Activated CD4-positive, alpha-beta T cell treated with anti-CD3 and anti-CD28 coated beads, Interleukin-2, amount 10 ng/mL, durations not matched to agents 7 days and 5 days (primary cell): Measurements from ENCODE around the gene LRRC37A2. TPM values are rescaled to one million over a fixed set of nuclear protein-coding genes. Genes with fewer than 3 reads are reported as not detected.
"Not testable (repeated sequence)": the region's sequence is repeated elsewhere in the genome, so short reads cannot be mapped to it uniquely, and the experiment has no call there.

ENCODE experiments used
- CTCF ChIA-PET: fragments of 350-600 bp; sonication (Branson Sonifier 250); formaldehyde crosslinking; loops from one replicate; lab custom pipeline; 2021; ENCODE audit warnings: antibody characterized with exemption; lab: Charles Lee
- POLR2A ChIA-PET: fragments of 350-600 bp; sonication (Branson Sonifier 250); formaldehyde crosslinking; loops from one replicate; lab custom pipeline; 2021; ENCODE audit warnings: antibody characterized with exemption; lab: Charles Lee
- DNase-seq: peaks from one replicate; pipeline ENCODE4 v3.0.0-alpha.2; 2020
- H3K27ac Mint-ChIP-seq: one replicate; pipeline ENCODE4 v1.8.0; 2021; ENCODE audit warnings: mild to moderate bottlenecking, moderate library complexity, mixed read lengths
- H3K27me3 Mint-ChIP-seq: one replicate; pipeline ENCODE4 v1.8.0; 2021; ENCODE audit warnings: mixed read lengths
- H3K36me3 Mint-ChIP-seq: one replicate; pipeline ENCODE4 v1.8.0; 2021; ENCODE audit warnings: low read depth, mixed read lengths
- H3K4me1 Mint-ChIP-seq: one replicate; pipeline ENCODE4 v1.8.0; 2021; ENCODE audit warnings: mixed read lengths
- H3K4me3 Mint-ChIP-seq: one replicate; pipeline ENCODE4 v1.8.0; 2021; ENCODE audit warnings: mild to moderate bottlenecking, moderate library complexity, mixed read lengths
- H3K9me3 Mint-ChIP-seq: one replicate; pipeline ENCODE4 v1.8.0; 2021; ENCODE audit warnings: mixed read lengths
- total RNA-seq, 2 experiments: library from RNA; stranded (reverse); gene quantifications; one replicate each; pipeline ENCODE4 v1.2.3, GENCODE V29; 2021

The LRRC37A2 gene
- total RNA-seq, 2 experiments from 2014 or later, result 10.4 to 11.1 TPM

- H3K9me3 Mint-ChIP-seq, CTCF ChIA-PET, H3K4me3 Mint-ChIP-seq, H3K27me3 Mint-ChIP-seq, DNase-seq, H3K4me1 Mint-ChIP-seq, H3K36me3 Mint-ChIP-seq, POLR2A ChIA-PET, H3K27ac Mint-ChIP-seq: not testable (repeated sequence)
These were observed 54.7 kb downstream of the LRRC37A2 start for GRCh38 chr17:46566980-46567379.

GRCh38 chr17:46571796-46572195 lies 59.5 kb downstream of the LRRC37A2 start:
- H3K4me3 Mint-ChIP-seq, H3K36me3 Mint-ChIP-seq, H3K27ac Mint-ChIP-seq, CTCF ChIA-PET, DNase-seq, POLR2A ChIA-PET, H3K9me3 Mint-ChIP-seq, H3K27me3 Mint-ChIP-seq, H3K4me1 Mint-ChIP-seq: not testable (repeated sequence)

GRCh38 chr17:46579083-46580075 lies 67.1 kb downstream of the LRRC37A2 start, which contains the start of gene ARL17A:
Gene ARL17A, minus strand, starts transcription at chr17:46579691. Its CDS starts 3,369 bp downstream, at chr17:46576322.
- POLR2A ChIA-PET, CTCF ChIA-PET, H3K36me3 Mint-ChIP-seq, H3K27me3 Mint-ChIP-seq, H3K4me3 Mint-ChIP-seq, H3K4me1 Mint-ChIP-seq, H3K9me3 Mint-ChIP-seq, H3K27ac Mint-ChIP-seq: not testable (repeated sequence)
- DNase-seq, result peak; percentile 94

- H3K4me3 Mint-ChIP-seq, H3K27me3 Mint-ChIP-seq, H3K4me1 Mint-ChIP-seq, H3K27ac Mint-ChIP-seq, DNase-seq, CTCF ChIA-PET, H3K36me3 Mint-ChIP-seq, H3K9me3 Mint-ChIP-seq, POLR2A ChIA-PET: not testable (repeated sequence)
These were observed 67.8 kb downstream of the LRRC37A2 start for GRCh38 chr17:46580082-46580481.

GRCh38 chr17:46585444-46585843 lies 73.2 kb downstream of the LRRC37A2 start:
- DNase-seq, H3K4me1 Mint-ChIP-seq, H3K4me3 Mint-ChIP-seq, H3K9me3 Mint-ChIP-seq, CTCF ChIA-PET, H3K27ac Mint-ChIP-seq, H3K36me3 Mint-ChIP-seq, H3K27me3 Mint-ChIP-seq, POLR2A ChIA-PET: not testable (repeated sequence)

GRCh38 chr17:46590157-46591146 lies 78.2 kb downstream of the LRRC37A2 start, which contains the start of gene NSF:
Gene NSF, plus strand, starts transcription at chr17:46590669. Its CDS starts 107 bp downstream, at chr17:46590776.
- POLR2A ChIA-PET, H3K4me3 Mint-ChIP-seq, DNase-seq, CTCF ChIA-PET, H3K36me3 Mint-ChIP-seq, H3K27me3 Mint-ChIP-seq, H3K4me1 Mint-ChIP-seq, H3K9me3 Mint-ChIP-seq, H3K27ac Mint-ChIP-seq: not testable (repeated sequence)

GRCh38 chr17:46591332-46591731 lies 79.1 kb downstream of the LRRC37A2 start:
- DNase-seq, H3K36me3 Mint-ChIP-seq, H3K27ac Mint-ChIP-seq, H3K27me3 Mint-ChIP-seq, H3K9me3 Mint-ChIP-seq, POLR2A ChIA-PET, H3K4me3 Mint-ChIP-seq, H3K4me1 Mint-ChIP-seq, CTCF ChIA-PET: not testable (repeated sequence)

- DNase-seq, H3K27me3 Mint-ChIP-seq, H3K4me3 Mint-ChIP-seq, CTCF ChIA-PET, H3K36me3 Mint-ChIP-seq, H3K4me1 Mint-ChIP-seq, H3K9me3 Mint-ChIP-seq, H3K27ac Mint-ChIP-seq, POLR2A ChIA-PET: not testable (repeated sequence)
These were observed 86.2 kb downstream of the LRRC37A2 start for GRCh38 chr17:46598344-46598931.

- CTCF ChIA-PET, H3K27me3 Mint-ChIP-seq: not testable (repeated sequence)
These were observed 88.5 kb downstream of the LRRC37A2 start for GRCh38 chr17:46600767-46601166.

GRCh38 chr17:46603125-46603524 lies 90.9 kb downstream of the LRRC37A2 start:
- CTCF ChIA-PET, DNase-seq, H3K9me3 Mint-ChIP-seq, H3K4me1 Mint-ChIP-seq, H3K27me3 Mint-ChIP-seq, H3K36me3 Mint-ChIP-seq, POLR2A ChIA-PET, H3K4me3 Mint-ChIP-seq, H3K27ac Mint-ChIP-seq: not testable (repeated sequence)

More at GRCh38 chr17:46600767-46601166, 88.5 kb downstream of the LRRC37A2 start:
- H3K4me3 Mint-ChIP-seq, H3K4me1 Mint-ChIP-seq, H3K9me3 Mint-ChIP-seq, DNase-seq, H3K36me3 Mint-ChIP-seq, POLR2A ChIA-PET, H3K27ac Mint-ChIP-seq: not testable (repeated sequence)
